ENCODE measurements around the gene ASH1L.

GRCh38 chr1:155455588-155456195 lies 106.9 kb downstream of the ASH1L start:
- no peak for TF ChIP-seq SUZ12 (IDR thresholded peaks at IDR 0.05)
- TF ChIP-seq SP1 (IDR thresholded peaks at IDR 0.05), result no peak
- no peak for TF ChIP-seq FOXK2 (IDR thresholded peaks at IDR 0.05)
- TF ChIP-seq BHLHE40 (IDR thresholded peaks at IDR 0.05; ENCODE audit: borderline replicate concordance), result no peak
- TF ChIP-seq HDGF (IDR thresholded peaks at IDR 0.05; ENCODE audit: borderline replicate concordance), result no peak
- TF ChIP-seq PKNOX1 (IDR thresholded peaks at IDR 0.05), result no peak
- TF ChIP-seq FOXM1 (IDR thresholded peaks at IDR 0.05; ENCODE audit: borderline replicate concordance), result no peak
- no peak for TF ChIP-seq FOXA1 (IDR thresholded peaks at IDR 0.05)
- TF ChIP-seq TARDBP (IDR thresholded peaks at IDR 0.05), result no peak
- TF ChIP-seq NFRKB (IDR thresholded peaks at IDR 0.05), result no peak
- TF ChIP-seq ZNF384 (IDR thresholded peaks at IDR 0.05), result no peak
- no peak for TF ChIP-seq ELF4 (IDR thresholded peaks at IDR 0.05)
- no peak for TF ChIP-seq L3MBTL2 (conservative IDR thresholded peaks at IDR 0.05)
